ENCODE data around the gene DOK3. TPM values are rescaled to one million over a fixed set of nuclear protein-coding genes. Genes with fewer than 3 reads are reported as not detected.

Gene DOK3
- total RNA-seq, 4 donors from 2014 or later, result 1.5 to 4.0 (median 2.0) TPM

DNA sequence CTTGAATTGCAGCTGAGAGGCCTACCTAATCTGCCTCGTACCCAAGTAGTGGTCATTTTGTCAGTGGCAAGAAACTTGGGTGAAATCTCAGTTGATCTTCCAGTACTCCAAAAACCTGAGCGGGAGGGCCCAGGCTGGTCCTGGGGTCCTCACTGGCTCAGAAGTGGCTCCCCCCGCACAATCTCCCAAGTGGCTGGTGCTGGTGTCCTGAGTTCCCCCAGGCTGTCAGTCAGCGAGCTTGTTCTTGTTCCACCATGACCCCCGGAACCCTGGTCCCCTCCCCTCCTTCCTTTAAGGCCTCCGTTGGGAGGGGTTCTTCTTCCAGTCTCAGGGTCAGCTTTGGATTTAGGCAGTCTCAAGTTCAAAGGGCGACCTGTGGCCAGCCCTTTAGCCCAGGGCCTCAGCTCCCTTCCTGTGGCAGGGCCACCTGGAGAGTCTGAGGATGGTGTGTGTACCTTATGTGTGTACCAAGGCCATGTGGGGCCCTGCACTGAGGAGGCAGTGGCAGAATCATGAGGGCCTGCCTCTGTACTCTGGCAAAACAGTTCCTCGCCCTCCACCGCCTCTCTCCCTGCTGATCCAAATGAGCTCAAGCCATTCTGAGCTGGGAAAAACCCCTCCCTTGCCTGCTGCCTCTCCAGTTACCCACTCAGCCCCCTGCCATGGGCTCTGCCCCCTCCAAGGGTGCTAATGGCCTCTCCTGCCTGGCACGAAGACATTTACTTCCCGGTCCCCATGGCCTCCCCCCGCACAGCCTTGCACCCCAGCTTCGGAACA is 31.7 kb downstream of the DOK3 start:
- intact Hi-C loops (cut with DNase I; ENCODE audit: low total_unique reads), result no loop called here
- DNase-seq (ENCODE audit: low spot score in 2 of 2), result no peak
- no peak for TF ChIP-seq POLR2A (IDR thresholded peaks at IDR 0.05)
- TF ChIP-seq, protein P1, sequence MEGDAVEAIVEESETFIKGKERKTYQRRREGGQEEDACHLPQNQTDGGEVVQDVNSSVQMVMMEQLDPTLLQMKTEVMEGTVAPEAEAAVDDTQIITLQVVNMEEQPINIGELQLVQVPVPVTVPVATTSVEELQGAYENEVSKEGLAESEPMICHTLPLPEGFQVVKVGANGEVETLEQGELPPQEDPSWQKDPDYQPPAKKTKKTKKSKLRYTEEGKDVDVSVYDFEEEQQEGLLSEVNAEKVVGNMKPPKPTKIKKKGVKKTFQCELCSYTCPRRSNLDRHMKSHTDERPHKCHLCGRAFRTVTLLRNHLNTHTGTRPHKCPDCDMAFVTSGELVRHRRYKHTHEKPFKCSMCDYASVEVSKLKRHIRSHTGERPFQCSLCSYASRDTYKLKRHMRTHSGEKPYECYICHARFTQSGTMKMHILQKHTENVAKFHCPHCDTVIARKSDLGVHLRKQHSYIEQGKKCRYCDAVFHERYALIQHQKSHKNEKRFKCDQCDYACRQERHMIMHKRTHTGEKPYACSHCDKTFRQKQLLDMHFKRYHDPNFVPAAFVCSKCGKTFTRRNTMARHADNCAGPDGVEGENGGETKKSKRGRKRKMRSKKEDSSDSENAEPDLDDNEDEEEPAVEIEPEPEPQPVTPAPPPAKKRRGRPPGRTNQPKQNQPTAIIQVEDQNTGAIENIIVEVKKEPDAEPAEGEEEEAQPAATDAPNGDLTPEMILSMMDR (IDR thresholded peaks at IDR 0.05), result no peak
- no peak overlapping the region for H3K4me3 ChIP-seq (ENCODE audit: low read depth, poor library complexity, severe bottlenecking)
- WGBS, 2 donors, result 97% methylated on average over 13 of the region's 13 CpGs

- no peak overlapping the region for H3K4me3 ChIP-seq (ENCODE audit: low read depth, poor library complexity, severe bottlenecking)
- intact Hi-C loops (cut with DNase I; ENCODE audit: low total_unique reads), result no loop called here
- WGBS, 2 donors, result 70 to 85% methylated on average over 15 to 18 of the region's 18 CpGs
- DNase-seq (ENCODE audit: low spot score in 2 of 2), result peak in 1 of 2 donors; percentile 72
- TF ChIP-seq, protein P1 (IDR thresholded peaks at IDR 0.05), result no peak
- no peak for TF ChIP-seq POLR2A (IDR thresholded peaks at IDR 0.05)
Measured at GRCh38 chr5:177476531-177477233, 32.9 kb downstream of the DOK3 start.

DNA sequence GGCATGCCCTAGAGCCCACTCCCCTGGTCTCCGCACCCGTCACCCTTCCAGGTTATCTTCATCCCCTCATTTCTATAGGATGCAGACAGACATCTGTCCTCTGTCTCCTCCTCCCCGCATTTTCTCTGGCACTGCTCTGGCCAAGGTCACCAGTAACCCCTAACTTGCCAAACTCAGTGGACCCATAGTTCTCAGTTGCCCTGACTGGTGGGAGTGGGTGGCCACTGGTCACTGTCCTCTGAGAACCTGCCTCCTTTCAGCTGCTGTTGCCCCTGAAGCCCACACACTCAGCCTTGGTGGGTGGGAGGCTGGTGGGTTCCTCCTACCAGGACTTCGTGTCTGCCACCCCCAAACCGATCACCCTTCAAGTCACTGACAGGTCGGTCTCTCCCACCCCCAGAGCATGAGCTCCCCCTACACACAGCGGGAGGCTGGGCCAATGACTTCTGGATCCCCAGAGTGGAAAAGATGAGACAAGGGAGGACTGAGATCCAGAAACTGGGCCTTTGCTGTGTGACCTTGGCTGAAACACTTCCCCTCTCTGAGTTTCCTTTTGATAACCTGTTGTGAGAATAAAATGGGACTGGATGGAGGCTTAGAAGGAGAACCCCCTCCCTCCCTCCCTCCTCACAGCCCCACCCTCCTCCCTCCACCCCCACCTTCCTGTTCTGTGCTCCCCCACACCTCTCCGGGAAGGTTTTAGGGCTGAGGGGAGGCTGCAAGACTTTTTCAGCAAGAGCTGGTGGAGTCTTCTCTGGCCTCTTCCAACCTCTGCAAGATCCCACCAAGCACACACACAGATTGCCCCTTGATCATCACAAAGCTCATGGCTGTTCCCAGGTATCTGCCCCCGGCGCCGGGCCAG is 33.8 kb downstream of the DOK3 start:
- no peak for TF ChIP-seq POLR2A (IDR thresholded peaks at IDR 0.05)
- TF ChIP-seq, protein P1 (IDR thresholded peaks at IDR 0.05), result no peak
- 67 to 77% methylated on average over 8 of the region's 11 CpGs for WGBS, 2 donors
- no peak overlapping the region for H3K4me3 ChIP-seq (ENCODE audit: low read depth, poor library complexity, severe bottlenecking)
- intact Hi-C loops (cut with DNase I; ENCODE audit: low total_unique reads), result no loop called here
- DNase-seq (ENCODE audit: low spot score in 2 of 2), result no peak

DNA sequence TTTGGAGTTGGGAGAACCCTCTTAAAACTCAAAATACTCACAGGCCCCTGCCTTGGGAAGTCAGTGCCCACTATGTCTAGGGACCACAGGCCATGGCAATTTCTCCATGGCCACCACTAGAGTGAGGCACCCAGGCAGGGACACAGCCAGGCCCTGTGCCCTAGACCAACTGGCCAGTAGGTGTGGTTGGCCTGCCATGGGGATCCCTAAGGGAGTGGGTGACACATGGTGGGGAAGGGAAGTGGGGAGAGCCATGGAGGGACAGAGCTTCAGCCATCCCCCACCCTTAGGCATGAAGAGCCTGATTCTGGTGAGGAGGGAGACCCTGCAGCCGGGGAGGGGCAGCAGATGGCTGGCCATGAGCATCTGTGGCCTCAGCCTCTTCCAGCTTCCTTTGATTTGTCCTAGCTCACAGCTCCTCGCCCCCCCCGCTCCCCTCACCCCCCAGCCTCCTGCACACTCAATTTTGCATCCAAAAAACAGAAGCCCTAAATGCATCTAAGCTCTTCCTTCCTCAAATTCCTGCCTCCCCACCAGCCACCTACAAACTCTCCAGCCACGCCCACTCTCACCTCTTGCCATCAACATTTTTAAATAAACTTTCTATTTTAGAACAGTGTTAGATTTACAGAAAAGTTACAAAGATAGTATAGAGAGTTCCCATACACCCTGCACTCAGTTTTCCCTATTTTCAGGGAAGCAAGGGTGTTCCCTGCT is 34.6 kb downstream of the DOK3 start:
- TF ChIP-seq POLR2A (IDR thresholded peaks at IDR 0.05), result no peak
- DNase-seq (ENCODE audit: low spot score in 2 of 2), result no peak
- intact Hi-C loops (cut with DNase I; ENCODE audit: low total_unique reads), result no loop called here
- no peak overlapping the region for H3K4me3 ChIP-seq (ENCODE audit: low read depth, poor library complexity, severe bottlenecking)
- WGBS, 2 donors, result 55 to 69% methylated on average over 4 of the region's 4 CpGs

DNA sequence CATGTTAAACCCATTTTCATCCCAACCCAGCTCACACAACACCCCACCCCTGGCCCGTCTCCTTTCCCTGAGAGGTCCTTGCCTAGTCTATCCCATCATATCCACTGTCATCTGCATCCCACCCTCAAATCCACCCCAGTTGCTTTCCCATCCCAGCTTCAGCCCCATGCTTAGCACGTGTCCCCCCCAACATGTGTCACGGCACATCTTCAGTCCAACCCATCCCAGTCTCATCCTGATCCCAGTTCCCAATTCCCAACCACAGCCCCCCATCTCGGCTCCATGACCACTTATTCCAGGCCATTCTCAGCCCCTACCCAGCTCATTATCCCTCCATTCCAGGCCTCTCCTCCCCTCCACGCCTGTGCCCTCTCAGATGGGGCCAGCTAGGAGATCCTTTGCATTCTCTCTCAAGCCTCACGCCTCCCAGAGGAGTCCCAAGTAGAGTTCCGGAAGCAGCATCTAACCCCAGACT is 35.6 kb downstream of the DOK3 start:
- no peak for DNase-seq (ENCODE audit: low spot score in 2 of 2)
- H3K4me3 ChIP-seq (ENCODE audit: low read depth, poor library complexity, severe bottlenecking), result no peak overlapping the region
- intact Hi-C loops (cut with DNase I; ENCODE audit: low total_unique reads), result no loop called here
- no peak for TF ChIP-seq POLR2A (IDR thresholded peaks at IDR 0.05)
- TF ChIP-seq, protein P1 (IDR thresholded peaks at IDR 0.05), result no peak
- 47 to 60% methylated on average over 7 of the region's 7 CpGs for WGBS, 2 donors

All from lower leg skin (tissue), 4 donors.